CD4-positive, alpha-beta T cell treated with Interleukin-17A for 4 hours (primary cell): ENCODE measurements around the gene ZSWIM1.
"Not testable (repeated sequence)": the region's sequence is repeated elsewhere in the genome, so short reads cannot be mapped to it uniquely, and the experiment has no call there.

ENCODE experiments used
- DNase-seq: peaks from one replicate; pipeline ENCODE4 v3.0.0-alpha.2; 2020; ENCODE audit warnings: mixed read lengths

Gene ZSWIM1

DNA sequence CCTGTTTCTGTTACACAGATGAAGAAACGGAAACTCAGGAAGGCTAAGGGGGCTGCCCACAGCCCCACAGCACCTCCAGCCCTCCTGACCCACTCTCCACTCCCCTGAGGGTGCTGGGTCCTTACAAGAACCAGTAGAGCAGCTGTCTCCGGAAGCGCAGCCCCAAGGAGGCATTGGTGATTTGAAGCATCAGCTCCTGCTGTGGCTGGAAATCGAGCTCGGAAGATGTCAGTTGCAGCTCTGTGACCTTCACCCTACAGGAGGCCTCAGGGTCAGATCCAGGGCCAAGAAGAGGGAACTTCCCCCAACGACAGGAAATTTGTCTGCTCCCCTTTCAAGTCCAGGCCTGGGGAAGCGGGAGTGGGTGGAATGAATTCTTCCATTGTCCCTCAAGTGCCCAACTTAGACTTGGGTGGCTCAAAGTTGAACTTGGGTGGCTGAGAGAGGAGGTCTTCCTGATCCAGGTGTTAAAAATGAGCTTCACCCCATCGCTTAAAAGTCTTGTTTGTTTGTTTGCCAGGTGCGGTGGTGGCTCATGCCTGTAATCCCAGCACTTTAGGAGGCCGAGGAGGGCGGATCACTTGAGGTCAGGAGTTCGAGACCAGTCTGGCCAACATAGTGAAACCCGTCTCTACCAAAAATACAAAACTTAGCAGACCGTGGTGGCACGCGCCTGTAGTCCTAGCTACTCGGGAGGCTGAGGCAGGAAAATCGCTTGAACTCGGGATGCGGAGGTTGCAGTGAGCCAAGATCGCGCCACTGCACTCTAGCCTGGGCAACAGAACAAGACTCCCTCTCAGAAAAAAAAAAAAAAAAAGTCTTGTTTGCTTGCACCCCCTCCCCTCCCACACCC lies 29.0 kb downstream of the ZSWIM1 start:
- no peak for DNase-seq

DNA sequence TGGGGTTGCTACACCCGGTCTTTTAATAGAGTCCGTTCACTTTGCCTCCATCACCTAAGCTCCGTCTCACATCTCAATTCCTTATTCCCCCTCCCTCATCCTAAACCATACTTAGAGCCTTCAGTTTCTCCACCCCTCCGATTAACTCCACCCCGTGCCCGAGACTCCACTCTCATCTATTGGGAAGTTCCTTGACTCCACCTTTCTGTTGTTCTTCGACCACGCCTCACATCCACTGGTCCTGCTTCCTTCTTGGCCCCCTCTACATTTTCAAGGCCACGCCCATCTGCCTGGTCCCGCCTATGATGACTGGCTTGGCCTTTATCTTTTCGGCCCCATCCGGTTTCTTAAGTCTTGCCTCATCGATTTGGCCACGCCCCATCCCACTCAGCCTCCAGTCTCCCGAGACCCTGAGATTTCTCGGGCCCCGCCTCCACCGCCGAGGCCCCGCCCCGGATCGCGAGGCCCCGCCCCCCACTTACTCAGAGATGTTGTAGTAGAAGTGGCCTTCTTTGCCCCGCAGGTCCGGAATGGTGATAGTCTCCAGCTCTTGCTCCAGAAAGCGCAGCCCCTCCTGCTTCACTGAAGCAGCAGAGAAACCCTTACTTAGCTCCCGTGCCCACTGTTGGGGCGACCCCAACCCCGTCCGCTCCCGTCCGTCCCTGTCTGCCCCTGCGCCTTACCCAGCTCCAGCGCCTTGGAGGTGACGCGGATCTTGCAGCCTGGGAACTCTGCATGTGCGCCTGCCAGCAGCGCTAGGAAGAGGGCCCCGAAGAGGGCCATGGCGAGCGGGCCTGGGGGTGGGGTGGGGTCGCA lies 29.9 kb downstream of the ZSWIM1 start:
- peak; percentile 89 for DNase-seq

DNA sequence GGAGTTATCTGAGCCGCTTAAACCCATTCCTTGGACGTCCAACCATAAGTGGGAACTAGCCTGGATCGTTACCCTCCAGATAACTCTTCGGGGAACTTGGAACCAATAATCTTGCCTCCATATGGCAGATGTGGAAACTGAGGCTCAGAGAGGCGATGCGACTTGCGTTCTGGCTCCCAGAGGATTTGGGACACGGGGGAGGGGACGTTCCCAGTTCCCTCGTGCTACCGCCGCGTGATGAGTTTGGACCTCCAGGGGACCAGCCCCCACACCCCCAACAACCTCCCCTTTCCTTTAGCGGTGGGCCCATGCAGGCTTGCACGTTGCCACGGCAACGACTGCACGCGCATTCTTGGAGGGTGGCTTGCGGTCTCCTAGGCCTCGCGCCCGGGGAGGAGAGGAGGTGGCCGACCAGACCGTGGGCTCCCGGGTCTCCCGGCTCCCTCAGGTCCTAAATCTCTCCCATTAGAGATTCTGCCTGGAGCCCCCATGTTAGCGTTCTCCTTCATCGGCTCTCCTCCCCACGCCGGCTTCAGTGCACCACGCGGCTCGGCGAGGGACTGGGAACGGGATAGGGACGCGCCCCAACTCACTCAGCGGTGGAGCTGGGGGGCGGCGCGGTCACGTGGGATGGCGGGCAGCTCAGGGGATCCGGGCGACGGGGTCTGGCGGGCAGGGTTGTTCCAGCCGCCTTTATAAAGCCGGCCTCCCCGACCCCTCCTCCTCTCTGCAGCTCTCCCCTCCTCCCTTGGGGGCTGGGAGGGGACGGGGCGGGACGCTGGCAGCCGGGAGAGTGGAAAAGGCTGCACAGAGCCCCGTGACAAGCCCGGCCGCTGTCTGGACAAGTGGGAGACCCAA lies 30.7 kb downstream of the ZSWIM1 start, which contains the start of gene PLTP:
TSS of gene PLTP (minus strand) at position 670 of the 858 bp plus-strand sequence. CDS start 703 bp downstream, outside the sequence.
- peak; percentile 40 for DNase-seq

DNA sequence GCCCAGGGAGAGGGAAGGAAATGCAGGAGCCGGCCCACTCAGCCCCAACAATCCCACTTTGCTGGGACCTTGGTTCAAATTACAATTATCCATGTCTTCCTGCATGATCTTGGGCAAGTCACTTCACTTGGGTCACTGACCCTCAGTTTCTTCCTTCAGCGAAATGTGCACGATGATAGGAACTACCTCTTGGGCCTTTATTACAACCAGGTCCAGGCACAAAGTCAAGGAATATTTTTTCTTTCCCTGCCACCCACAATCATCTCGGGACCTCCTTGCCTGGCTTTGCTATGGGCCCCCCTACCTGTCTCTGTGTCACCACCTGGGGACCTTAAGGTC lies 31.3 kb downstream of the ZSWIM1 start:
- DNase-seq = no peak

DNA sequence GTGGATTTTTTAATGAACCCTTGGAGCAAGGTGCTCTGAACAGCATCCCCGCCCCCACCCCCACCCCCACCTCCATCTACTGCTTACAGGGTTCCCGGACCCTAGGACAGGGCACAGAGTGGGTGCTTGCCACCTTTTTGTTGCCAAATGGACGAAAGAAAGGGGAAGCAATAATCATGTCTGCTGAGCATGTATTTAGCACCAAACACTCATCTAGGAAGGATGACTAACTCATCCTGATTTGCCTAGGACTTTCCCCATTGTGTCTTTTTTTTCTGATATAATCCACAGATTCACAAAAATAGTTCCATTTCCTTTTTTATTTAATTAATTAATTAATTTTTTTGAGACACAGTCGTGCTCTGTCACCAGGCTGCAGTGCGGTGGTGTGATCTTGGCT lies 32.1 kb downstream of the ZSWIM1 start:
- DNase-seq = no peak

DNA sequence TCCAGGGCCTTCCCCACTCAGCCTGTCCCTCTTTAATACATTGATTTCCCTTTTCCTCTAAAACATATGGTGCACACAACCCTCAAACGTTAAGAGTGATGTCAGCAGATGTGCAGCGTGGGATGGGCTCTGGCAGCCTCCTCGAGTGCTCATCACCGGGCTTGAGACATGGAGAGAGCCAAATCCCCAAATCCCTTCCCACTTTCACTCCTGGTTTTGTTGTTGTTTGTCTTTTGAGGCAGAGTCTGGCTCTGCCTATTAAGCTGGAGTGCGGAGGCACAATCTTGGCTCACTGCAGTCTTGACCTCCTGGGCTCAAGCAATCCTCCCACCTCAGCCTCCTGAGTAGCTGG lies 36.7 kb downstream of the ZSWIM1 start:
- DNase-seq = no peak

DNA sequence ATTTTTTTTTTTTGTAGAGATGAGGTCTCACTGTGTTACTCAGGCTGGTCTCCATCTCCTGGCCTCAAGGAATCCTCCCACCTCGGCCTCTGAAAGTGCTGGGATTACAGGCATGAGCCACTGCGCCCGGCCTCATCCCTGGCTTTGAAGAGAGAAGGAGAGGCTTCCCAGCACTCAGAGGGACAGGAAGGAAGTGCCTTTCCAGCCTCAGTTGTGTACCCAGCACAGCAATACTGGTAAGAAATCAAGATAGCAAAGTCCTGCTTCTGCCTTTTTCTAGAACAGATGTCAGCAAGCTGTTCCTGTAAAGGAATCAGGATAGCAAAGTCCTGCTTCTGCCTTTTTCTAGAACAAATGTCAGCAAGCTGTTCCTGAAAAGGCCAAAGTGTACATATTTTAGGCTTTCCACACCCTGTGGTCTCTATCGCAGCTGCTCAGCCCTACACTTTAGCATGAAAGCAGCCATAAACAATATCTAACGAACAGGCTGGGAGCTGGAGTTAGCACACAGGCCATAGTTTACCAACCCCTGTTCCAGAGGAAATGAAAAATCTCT lies 37.2 kb downstream of the ZSWIM1 start:
- no peak for DNase-seq

DNA sequence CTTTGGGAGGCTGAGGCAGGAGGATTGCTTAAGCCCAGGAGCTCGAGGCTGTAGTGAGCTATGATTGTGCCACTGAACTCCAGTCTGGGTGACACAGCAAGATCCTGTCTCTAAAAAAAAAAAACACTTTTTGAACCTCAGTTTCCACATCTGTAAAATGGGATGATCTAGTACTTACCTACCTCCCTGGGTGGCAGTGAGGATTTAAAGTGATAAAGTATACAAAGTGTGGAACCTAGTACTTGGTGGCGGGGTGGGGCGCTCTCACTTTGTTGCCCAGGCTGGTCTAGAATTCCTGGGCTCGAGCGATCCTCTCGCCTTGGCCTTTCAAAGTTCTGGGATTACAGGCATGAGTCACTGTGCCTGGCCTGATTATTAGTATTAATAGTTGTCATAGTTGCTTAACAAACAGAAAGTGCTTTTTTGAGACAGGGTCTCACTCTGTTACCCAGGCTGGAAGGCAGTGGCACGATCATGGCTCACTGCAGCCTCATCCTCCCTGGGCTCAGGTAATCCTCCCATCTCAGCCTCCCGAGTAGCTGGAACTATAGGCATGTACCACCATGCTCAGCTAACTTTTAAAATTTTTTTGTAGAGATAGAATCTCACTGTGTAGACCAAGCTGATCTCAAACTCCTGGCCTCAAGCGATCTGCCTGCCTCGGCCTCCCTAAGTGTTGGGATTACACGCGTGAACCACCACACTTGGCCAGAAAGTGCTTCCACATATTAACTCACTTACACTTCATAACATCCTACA lies 37.9 kb downstream of the ZSWIM1 start:
- DNase-seq = no peak

DNA sequence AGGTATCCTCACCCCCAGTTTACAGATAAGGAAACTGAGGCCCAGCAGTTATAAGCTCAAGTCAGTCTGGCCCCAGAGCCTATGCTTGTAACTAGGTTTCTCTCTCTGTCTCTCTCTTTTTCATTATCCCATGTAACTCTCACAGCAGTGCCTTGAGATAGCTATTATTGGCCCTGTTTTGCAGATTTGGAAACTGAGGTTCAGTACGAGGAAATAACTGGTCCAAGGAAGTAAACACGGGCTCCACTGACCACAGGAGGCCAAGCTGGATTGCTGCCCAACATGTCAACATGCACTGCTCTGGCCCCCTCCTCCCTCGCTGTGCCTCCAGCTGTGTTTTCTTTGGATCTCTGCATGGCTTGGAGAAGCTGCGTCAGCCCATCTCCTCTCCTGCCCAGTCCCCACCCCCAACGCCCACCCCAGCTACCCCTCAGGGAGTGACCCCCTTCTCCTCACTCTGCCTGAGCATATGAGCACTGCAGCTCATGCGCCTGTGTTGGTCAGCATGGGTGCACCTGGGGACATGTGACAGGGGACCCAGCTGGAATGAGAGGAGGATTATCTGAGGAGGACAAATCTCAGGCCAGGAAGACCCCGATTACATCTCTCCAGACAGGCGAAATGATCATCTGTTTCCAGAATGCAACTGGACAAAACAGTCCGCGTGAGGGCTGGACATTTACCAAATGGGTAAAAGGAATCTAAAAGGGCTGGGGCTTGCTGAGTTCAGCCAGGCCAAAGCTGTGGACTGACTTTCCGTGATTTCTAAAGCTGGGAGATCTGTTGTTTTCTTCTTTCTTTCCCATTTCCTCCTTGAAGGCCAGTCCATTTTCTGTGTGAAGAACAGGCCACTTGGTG lies 38.7 kb downstream of the ZSWIM1 start:
- no peak for DNase-seq

DNA sequence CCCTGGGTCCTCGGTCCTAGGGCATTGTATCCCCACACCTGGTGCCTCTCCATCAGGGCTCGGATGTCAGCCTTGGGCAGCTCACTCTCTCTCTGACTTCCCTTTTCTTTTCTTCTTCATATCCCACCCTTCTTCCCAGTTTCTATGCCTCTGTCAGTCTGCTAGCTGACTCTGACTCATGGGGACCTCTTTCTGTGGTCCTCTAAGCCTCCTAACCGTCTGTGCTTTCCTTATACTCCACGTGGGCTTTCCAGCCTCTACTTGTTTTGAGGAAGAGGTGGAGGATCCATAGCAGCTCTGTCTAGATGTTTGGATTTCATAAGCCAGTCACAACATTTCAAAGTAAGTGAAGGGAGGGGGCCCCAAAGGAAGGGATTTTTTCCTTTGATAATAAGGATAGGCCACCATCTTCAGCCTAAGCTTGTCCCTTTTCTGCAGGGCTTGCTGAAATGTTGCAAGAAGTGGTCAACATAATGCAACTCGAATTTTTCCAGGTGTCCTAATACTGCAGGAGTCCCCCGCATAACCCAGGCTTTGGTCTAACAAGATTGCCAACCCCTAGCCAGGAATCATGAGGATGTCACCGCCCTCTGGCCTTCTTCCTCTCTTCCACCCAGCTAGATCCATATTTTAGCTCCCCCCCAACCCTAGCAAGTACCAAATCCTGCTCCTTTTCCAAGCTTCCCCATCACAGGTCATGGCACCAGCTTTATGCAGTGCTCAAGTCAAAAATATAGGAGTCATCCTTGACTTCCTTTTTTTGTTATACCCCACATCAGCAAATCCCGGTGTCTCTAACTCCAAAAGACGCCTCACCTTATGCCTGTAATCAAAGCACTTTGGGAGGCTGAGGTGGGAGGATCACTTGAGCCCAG lies 39.7 kb downstream of the ZSWIM1 start:
- no peak for DNase-seq

DNA sequence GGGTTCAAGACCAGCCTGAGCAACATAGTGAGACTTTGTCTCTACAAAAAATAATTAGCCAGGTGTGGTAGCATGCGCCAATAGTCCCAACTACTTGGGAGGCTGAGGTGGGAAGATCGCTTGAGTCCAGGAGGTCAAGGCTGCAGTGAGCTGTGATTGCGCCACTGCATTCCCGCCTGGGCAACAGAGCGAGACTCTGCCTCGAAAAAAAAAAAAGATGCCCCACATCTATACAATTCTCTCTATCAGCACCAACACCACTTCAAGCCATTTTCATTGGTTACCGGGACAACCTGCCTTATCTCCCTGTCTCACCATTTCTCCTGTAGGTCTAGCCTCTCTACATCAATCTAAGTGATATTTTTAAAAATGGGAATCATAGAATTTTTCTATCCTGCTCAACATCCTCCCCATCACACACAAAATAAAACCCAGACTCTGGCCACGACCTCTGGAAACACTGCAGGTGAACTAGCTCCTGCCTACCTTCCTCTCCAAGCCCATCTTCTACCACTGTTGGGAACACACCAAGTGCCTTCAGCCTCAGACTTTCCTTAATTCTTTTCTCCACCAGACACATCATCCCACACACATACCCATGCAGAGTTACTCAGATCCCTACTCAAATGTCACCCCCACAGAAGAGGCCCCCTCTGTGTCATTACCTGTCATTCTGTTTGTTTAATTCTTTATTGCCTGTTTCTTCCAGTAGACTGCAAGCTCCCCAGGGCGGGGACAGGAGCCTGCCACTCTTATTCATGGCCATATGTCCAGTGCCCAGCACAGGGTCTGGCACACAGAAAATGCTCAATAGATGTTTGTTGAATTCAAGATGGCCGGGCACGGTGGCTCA lies 40.5 kb downstream of the ZSWIM1 start:
- DNase-seq = no peak

DNA sequence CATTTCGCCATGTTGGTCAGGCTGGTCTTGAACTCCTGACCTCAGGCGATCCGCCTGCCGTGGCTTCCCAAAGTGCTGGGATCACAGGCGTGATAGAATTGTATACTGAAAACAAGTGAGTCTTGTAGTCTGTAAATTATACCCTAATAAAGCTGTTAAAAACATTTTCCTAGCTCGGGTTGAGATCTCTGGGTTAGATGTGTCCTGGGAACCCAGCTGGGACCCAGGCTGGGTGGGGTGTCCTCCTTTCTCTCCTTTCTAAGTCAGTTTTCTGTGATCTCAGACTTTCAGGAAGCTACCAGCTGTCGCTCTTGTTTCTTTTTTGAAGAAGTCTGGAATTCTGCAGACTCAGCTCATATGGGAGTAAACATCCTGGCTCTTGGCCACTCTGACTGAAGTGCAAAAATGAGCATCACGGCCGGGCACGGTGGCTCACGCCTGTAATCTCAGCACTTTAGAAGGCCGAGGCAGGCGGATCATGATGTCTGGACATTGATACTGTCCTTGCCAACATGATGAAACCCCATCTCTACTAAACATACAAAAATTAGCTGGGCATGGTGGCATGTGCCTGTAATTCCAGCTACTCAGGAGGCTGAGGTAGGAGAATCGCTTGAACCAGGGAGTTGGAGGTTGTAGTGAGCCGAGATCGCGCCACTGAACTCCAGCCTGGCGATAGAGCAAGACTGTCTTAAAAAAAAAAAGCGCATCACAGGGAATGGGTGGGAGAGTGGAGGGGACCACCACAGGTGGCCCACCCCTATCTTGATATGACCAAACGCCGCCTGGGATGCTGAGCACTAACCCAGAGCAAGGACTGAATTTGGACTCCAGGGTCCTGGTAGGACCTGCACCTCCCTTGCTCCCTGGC lies 43.6 kb downstream of the ZSWIM1 start:
- DNase-seq = no peak

DNA sequence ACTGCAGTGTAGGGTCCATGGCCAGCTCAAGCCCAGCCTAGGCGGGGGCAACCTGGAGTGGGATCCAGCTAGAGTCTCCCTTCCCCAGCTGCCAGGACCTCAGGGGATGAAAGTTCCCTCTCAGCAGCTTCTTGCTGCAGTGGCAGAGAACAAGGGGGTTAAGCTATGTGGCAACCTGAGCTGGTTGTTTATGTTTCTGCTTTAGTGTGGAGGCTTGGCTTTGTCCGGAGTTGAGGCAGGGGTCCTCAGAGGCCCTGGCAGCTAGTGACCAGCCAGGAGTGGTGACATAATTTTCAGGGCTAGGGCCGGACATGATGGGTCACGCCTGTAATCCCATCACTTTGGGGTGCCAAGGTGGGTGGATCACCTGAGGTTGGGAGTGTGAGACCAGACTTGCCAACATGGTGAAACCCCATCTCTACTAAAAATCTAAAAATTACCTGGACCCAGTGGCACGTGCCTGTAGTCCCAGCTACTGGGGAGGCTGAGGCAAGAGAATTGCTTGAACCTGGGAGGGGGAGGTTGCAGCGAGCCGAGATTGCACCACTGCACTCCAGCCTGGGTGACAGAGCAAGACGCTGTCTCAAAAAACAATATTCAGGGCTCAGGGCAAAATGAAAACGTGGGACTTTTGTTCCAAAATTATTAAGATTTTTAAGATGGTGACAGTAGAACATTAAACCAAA lies 44.9 kb downstream of the ZSWIM1 start:
- DNase-seq = no peak

DNA sequence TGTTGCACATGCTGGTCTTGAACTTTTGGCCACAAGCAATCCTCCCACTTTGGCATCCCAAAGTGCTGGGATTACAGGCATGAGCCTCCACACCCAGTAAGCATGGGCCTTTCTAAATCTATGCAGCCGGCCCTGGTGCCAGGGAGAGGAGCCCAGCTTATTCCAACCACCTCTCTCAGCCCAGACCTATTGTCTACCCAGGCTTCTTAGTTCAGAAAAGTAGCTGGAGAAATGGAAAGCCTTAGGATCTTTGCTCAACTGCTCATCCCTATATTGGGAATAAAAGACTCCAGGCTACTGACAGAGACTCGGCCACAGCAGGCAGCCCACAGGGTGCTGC lies 45.7 kb downstream of the ZSWIM1 start:
- no peak for DNase-seq

DNA sequence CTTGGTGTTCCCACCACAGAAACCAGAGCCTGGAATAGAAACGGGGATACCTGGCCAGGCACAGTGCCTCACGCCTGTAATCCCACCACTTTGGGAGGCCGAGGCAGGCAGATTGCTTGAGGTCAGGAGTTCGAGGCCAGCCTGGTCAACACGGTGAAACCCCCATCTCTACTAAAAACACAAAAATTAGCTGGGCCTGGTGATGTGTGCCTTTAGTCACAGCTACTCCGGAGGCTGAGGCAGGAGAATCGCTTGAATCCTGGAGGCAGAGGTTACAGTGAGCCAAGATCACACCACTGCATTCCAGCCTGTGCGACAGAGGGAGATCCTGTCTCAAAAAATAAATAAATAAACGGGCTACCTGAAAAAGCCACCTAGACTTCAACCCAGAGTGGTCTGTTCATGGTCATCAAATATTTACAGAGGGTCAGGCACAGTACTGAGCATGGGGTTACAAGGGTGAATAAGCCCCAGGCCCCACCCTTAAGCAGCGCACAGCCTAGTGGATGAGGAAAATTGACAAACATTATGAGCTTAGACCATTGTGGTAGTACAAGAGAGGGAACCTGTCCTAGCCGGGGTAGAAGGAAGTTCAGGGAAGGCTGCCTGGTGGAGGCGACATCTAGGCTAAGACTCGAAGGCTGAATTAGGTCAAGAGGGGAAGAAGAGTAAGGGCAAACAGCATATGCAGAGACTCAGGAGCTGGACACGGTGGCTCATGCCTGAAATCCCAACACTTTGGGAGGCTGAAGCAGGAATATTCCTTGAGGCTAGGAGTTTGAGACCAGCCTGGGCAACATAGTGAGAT lies 46.2 kb downstream of the ZSWIM1 start:
- no peak for DNase-seq

DNA sequence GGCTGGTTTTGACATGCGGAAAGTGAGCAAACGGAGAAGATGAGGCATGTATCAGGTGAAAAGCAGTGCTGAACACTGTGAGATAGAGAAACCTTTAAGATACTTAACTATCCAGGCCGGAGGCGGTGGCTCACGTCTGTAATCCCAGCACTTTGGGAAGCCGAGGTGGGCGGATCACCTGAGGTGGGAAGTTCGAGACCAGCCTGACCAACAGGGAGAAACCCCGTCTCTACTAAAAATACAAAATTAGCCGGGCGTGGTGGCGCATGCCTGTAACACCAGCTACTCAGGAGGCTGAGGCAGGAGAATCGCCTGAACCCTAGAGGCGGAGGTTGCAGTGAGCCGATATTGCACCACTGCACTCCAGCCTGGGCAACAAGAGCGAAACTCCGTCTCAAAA lies 50.7 kb downstream of the ZSWIM1 start:
- not testable (repeated sequence) for DNase-seq
